ENCODE data around the gene TMEM196.
"Not testable (repeated sequence)": the region's sequence is repeated elsewhere in the genome, so short reads cannot be mapped to it uniquely, and the experiment has no call there.

The TMEM196 gene

DNA sequence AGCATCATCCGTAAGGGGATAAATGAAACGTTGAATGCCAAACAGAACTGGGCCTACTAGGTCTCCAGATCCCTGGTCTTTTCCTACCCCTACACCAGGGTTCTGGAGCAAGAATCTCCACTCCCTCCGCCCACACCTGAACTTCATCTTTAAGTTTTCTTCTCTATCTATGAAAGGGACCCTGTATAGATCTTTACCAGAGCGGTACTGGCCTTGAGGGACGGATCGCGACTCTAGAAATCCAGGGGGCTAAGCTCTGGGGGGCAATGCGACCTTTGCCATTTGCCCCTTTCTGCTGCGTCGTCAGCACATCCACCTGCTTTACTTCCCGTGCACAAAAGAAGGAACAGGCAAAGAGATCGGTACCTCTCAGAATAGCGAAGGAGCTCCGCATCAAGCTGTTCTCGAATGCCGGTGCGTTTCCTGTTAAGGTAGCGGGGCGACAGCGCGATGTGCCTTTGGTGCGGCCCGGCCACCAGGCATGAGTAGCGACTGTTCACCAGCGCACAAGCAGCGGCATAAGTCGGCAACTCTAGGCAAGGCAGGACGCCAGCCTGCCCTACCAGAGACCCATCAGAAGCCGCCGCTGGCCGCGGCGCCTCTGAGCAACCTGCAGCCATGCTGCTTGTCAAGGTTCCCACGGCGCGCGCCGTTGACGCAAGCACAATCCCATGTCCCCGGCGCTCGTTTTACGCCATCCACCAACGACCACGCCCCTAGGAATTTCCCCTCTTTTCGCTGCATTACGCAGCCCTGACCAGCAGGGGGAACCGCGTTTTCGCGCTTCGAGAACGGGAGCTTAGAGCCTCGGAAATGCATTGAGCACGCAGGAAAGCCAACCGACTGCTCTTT, 64.8 kb downstream of the TMEM196 start, which contains the start of gene POLR1F:
TSS of gene POLR1F (minus strand) at position 641 of the 852 bp plus-strand sequence. CDS start at position 620, 21 bp downstream.
- peak; percentile 55 to 96 (median 90) for DNase-seq

DNA sequence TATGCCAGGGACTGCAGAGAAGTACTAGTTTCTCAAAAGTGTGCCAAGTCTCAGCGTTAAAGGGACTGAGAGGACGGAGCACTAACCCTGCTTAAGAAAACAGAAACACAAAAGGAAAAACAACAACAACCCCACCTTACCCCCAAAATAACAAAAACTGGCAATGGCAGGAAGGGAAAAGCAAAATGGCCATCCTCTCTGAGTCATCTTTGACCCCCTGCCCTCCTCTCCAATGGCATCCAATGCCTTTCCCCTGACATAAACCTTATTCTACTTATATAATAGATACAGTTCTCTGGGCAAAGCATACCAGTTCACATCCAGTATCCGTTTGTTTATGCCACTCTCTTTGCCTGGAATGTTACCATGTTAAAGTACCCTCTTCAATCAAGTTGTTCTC, 66.2 kb downstream of the TMEM196 start:
- DNase-seq = no peak

DNA sequence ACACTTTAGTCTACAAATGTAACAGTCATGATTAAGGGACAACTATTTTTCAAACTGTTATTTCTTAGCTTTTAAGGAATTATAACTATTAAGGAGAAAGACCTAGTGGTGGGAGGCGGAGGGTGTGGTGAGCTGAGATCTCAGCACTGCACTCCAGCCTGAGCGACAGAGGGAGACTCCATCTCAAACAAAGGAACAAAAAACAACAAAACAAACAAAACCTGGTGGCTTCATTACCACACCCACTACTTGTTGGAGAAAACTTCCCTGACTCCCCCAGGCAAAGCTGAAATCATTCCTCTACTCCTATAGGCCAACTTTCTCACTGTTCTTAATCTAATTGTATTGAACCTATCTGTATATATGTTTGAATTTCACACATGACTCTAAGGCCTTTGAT, 67.8 kb downstream of the TMEM196 start:
- DNase-seq = no peak

DNA sequence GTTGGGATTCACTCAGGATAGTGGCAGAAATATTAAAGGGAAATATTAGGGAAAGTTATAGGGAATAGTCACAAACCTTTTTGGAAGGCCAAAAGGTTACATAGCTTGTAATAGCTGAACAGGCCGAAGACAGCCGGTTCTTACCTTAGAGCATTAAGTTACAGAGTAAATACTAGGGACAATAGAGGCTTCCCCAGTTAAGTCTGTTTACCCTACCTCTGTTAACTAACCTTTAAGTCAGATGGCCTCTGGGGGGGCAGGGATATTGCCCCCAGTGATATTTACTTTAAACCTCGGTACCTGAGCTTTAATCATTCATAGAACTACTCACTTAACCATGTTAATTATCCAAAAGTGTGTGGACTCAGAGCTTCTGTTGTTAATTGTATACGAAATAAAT, 71.9 kb downstream of the TMEM196 start:
- no peak for DNase-seq

DNA sequence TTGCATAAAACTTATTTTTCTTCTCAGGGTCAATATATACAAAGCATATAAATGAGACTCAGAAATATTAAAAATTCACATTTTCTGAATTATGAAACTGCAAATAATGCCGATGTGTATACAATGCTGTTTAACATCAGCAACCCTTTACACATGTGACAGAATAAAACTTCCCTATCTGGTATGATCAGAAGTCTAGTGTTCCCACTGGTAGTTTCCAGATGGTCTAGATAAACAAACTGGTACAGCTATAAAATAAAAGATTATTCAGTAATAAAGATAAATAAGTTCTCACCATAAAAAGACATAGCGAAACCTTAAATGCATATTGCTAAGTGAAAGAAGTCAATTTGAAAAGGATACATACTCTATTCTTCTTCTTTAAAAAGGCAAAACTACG, 72.5 kb downstream of the TMEM196 start:
- DNase-seq = no peak

DNA sequence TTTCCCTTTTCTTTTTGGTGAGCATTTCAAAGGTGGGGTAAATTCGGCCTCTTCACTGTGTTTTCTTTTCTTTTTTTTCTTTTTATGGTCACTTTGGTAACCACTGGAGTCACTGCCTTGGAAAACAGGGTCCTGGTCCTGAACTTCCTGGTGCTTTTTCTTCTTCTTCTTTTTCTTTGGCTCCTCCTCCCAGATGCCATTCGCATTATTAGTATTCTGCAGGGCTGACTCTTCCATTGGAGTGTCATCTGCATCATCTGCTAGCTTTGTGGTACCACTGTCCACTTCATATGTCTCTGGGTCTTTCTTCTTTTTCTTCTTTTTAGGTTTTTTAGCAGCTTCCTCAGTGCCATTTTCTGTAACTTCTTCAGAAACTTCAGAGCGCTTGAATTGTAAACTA, 75.1 kb downstream of the TMEM196 start:
- DNase-seq = no peak

DNA sequence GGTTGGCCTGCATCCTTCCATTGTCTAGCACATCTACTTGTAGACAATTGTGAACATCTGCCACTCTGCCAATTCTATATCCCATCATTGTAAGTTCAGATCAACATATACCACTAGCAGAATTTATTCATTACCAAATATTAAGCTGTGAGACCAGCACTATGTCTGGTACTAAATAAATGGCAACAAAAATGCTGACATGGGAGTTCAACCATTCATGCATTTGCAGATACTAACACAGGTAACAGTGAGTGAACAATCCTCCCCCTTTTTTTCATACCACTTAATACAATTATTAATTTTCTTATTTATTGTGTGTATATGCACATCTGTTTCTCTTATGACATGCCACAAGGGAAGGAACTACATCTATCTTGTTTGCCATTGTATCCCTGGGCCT, 76.5 kb downstream of the TMEM196 start:
- no peak for DNase-seq

DNA sequence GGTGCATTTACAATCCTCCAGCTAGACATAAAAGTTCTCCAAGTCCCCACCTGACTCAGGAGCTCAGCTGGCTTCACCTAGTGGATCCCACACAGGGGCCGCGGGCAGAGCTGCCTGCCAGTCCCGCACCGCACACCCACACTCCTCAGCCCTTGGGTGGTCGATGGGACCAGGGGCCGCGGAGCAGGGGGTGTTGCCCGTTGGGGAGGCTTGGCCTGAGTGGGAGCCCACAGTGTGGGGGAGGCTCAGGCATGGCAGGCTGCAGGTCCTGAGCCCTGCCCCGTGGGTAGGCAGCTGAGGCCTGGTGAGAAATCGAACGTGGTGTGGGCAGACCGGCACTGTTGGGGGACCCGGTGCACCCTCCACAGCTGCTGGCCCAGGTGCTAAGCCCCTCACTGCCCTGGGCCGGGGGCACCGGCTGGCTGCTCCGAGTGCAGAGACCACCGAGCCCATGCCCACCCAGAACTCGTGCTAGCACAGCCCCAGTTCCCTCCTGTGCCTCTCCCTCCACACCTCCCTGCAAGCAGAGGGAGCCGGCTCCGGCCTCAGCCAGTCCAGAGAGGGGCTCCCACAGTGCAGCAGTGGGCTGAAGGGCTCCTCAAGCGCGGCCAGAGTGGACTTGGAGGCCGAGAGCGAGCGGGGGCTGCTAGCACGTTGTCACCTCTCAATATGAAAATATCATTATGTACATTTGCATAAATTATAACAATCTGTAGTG, 81.1 kb downstream of the TMEM196 start:
- DNase-seq = no peak

DNA sequence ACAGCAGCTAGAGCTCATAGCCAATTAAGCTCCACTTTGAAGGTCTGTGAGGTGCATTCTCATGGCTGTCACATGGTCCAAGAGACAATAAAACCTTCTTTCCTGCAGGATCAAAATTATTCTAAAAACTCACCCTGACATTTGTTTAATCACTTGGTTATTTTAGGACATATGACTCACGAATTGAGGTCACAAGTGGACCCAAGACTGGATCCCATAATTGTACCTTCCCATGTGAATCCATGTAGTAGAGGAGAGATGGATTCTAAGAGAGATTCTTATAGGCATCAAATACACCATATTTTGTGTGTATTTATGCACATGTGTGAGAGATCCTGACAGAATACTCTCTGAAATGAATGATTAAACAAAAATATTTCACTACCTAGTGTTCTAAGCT, 82.7 kb downstream of the TMEM196 start:
- no peak for DNase-seq

DNA sequence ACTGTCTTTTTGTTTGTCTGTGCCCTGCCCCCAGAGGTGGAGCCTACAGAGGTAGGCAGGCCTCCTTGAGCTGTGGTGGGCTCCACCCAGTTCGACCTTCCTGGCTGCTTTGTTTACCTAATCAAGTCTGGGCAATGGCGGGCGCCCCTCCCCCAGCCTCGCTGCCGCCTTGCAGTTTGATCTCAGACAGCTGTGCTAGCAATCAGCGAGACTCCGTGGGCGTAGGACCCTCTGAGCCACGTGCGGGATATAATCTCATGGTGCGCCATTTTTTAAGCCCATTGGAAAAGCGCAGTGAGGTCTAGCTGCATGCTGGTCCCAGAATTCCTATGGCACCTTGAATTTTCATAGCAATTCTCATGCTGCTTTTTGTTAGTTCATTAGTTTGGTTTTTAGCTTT, 84.3 kb downstream of the TMEM196 start:
- not testable (repeated sequence) for DNase-seq

DNA sequence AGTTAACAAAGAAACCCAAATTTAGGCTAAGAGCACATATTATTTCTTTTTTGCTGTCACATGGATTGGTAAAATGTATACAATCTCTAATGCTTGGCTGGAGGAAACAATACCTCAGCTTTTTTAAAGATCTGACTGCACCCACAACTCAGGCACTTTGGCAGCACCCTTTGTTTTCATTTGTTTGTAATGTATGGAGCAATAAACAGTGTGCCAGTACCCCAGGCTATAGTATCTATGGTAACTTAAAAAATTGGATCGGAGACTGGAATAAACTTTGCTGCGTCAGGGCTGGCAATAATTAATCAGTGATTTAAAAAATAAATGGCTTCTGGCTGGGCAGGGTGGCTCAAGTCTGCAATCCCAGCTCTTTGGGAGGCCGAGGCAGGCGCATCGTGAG, 91.8 kb downstream of the TMEM196 start:
- no peak for DNase-seq

DNA sequence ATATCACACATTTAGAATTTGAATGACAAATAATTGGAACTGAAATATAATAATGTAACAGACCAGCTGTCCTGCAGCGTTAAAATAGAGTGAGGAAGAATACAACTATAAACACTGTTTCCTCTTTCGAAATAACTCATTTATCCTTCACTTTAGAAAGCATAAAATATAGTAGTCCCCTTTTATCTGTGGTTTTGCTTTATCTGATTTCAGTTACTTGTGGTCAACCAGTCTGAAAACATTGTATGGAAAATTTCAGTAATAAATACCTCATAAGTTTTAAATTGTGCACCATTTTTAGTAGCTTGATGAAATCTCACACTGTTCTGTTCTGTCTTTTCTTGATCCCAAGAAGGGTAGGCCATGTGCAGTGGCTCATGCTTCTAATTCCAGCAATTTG, 96.2 kb downstream of the TMEM196 start:
- no peak for DNase-seq

DNA sequence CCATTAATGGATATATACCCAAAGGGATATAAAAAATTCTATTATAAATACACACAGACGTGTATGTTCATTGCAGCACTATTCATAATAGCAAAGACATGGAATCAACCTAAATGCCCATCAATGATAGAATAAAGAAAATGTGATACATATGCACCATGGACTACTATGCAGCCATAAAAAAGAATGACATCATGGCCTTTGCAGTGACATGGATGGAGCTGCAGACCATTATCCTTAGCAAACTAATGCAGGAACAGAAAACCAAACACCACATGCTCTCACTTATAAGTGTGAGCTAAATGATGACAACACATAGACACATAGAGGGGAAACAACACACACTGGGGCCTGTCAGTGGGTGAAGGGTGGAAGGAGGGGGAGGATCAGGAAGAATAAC, 97.6 kb downstream of the TMEM196 start:
- DNase-seq = no peak

DNA sequence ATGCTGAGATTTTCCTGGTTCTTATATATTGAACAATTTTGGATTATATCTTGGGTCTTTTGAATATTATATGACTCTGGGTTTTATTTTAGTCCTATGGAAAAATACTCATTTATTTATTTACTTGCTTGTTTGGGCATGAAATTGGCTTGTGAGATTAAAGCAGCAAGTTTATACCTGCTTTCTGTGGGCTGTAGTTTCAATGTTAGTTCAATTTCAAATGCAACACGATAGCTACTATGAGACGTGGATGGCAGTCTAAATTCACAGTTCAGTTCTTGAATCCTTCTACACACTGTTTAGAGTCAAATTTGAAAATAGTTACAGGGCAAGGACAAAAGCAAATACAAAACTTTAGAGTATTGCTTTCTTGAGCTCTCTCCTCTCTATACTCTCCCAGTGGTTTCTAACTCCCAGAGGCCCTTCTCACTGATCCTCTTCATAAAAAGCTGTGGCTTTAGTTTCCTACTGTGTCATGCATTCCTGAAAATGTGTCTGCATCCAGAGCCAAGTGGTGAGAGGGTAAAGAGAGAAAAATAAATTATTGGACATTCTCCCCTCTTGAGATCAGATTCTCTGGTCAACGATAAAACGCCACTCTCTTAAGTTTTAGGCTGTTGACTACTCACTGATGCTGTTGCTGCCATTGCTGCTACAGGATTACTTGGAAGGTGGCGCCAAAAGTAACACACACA, 99.0 kb downstream of the TMEM196 start:
- no peak for DNase-seq

DNA sequence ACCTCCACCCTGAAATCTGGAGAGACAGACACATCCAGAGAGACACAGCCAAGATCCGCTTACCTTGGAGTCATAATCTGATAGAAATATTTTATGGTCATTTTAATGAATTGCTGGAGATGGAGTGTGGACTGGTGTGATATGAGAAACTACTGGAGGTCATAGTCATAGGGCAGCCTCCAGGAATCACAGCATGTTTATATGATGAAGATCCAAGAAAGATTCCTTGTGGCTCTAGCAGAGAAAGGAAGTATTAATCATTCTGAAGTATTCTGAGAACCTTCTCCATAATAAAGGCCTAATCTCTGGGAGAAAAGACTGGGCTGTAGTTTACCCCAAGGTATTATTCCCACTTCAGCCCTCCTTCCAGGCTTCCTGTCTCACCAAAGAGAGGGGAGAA, 102.6 kb downstream of the TMEM196 start:
- no peak for DNase-seq
